ENCODE measurements around the gene GLYR1.

The GLYR1 gene

GRCh38 chr16:4847774-4848587 is 893 bp upstream of the GLYR1 start:
- Histone ChIP-seq H3K36me3 (ENCODE audit: insufficient read depth, low read length) (peaks cover 14% of the 10 kb centered on the region), H3K4me3 (ENCODE audit: low read depth, low read length) (peak overlapping the region; percentile 88), H3K4me1 (ENCODE audit: control insufficient read depth, insufficient read depth, low read length, unreplicated experiment) (peaks cover 37% of the 10 kb centered on the region), H2AFZ (ENCODE audit: low read length, unreplicated experiment) (peak overlapping the region; percentile 75), H3K27ac (ENCODE audit: low read depth, low read length) (peak overlapping the region; percentile 88), H3K27me3 (ENCODE audit: insufficient read depth, low read length) (no peaks in the 10 kb centered on the region), H3K79me2 (ENCODE audit: control insufficient read depth, insufficient read depth, low read length, unreplicated experiment) (peaks cover 81% of the 10 kb centered on the region)

GRCh38 chr16:4846503-4846900 is 586 bp downstream of the GLYR1 start:
- peaks cover 23% of the 10 kb centered on the region for H3K4me1 ChIP-seq (ENCODE audit: control insufficient read depth, insufficient read depth, low read length, unreplicated experiment)
- H3K4me3 ChIP-seq (ENCODE audit: low read depth, low read length) = peak overlapping the region; percentile 88
- H2AFZ ChIP-seq (ENCODE audit: low read length, unreplicated experiment) = peak overlapping the region; percentile 75
- H3K36me3 ChIP-seq (ENCODE audit: insufficient read depth, low read length) = peaks cover 15% of the 10 kb centered on the region; the same call in 1 of the 2 replicates
- peaks cover 68% of the 10 kb centered on the region for H3K79me2 ChIP-seq (ENCODE audit: control insufficient read depth, insufficient read depth, low read length, unreplicated experiment)
- peak overlapping the region; percentile 88 for H3K27ac ChIP-seq (ENCODE audit: low read depth, low read length)
- no peaks in the 10 kb centered on the region for H3K27me3 ChIP-seq (ENCODE audit: insufficient read depth, low read length)

- Histone ChIP-seq H3K4me1 (ENCODE audit: control insufficient read depth, insufficient read depth, low read length, unreplicated experiment) (peaks cover 8% of the 10 kb centered on the region), H3K79me2 (ENCODE audit: control insufficient read depth, insufficient read depth, low read length, unreplicated experiment) (peaks cover 26% of the 10 kb centered on the region), H2AFZ (ENCODE audit: low read length, unreplicated experiment) (no peak overlapping the region), H3K27ac (ENCODE audit: low read depth, low read length) (no peak overlapping the region), H3K27me3 (ENCODE audit: insufficient read depth, low read length) (no peaks in the 10 kb centered on the region), H3K4me3 (ENCODE audit: low read depth, low read length) (no peak overlapping the region), H3K36me3 (ENCODE audit: insufficient read depth, low read length) (peaks cover 35% of the 10 kb centered on the region)
These were observed 6.1 kb downstream of the GLYR1 start for GRCh38 chr16:4840984-4841383.

GRCh38 chr16:4839942-4840341 is 7.1 kb downstream of the GLYR1 start:
- Histone ChIP-seq H3K27ac (ENCODE audit: low read depth, low read length) (no peak overlapping the region), H3K4me1 (ENCODE audit: control insufficient read depth, insufficient read depth, low read length, unreplicated experiment) (no peaks in the 10 kb centered on the region), H3K79me2 (ENCODE audit: control insufficient read depth, insufficient read depth, low read length, unreplicated experiment) (peaks cover 15% of the 10 kb centered on the region), H2AFZ (ENCODE audit: low read length, unreplicated experiment) (no peak overlapping the region), H3K36me3 (ENCODE audit: insufficient read depth, low read length) (peaks cover 39% of the 10 kb centered on the region), H3K27me3 (ENCODE audit: insufficient read depth, low read length) (no peaks in the 10 kb centered on the region), H3K4me3 (ENCODE audit: low read depth, low read length) (no peak overlapping the region)

- no peaks in the 10 kb centered on the region for H3K27me3 ChIP-seq (ENCODE audit: insufficient read depth, low read length)
- no peaks in the 10 kb centered on the region for H3K4me1 ChIP-seq (ENCODE audit: control insufficient read depth, insufficient read depth, low read length, unreplicated experiment)
- no peak overlapping the region for H3K4me3 ChIP-seq (ENCODE audit: low read depth, low read length)
- peaks cover 34% of the 10 kb centered on the region; the same call in 1 of the 2 replicates for H3K36me3 ChIP-seq (ENCODE audit: insufficient read depth, low read length)
- H2AFZ ChIP-seq (ENCODE audit: low read length, unreplicated experiment) = no peak overlapping the region
- no peak overlapping the region for H3K27ac ChIP-seq (ENCODE audit: low read depth, low read length)
- peaks cover 12% of the 10 kb centered on the region for H3K79me2 ChIP-seq (ENCODE audit: control insufficient read depth, insufficient read depth, low read length, unreplicated experiment)
These were observed 9.2 kb downstream of the GLYR1 start for GRCh38 chr16:4837733-4838501.

GRCh38 chr16:4836727-4837126 is 10.4 kb downstream of the GLYR1 start:
- Histone ChIP-seq H3K79me2 (ENCODE audit: control insufficient read depth, insufficient read depth, low read length, unreplicated experiment) (peaks cover 12% of the 10 kb centered on the region), H3K36me3 (ENCODE audit: insufficient read depth, low read length) (peaks cover 44% of the 10 kb centered on the region), H3K27me3 (ENCODE audit: insufficient read depth, low read length) (no peaks in the 10 kb centered on the region), H3K27ac (ENCODE audit: low read depth, low read length) (no peak overlapping the region), H3K4me1 (ENCODE audit: control insufficient read depth, insufficient read depth, low read length, unreplicated experiment) (no peaks in the 10 kb centered on the region), H2AFZ (ENCODE audit: low read length, unreplicated experiment) (no peak overlapping the region), H3K4me3 (ENCODE audit: low read depth, low read length) (no peak overlapping the region)

- Histone ChIP-seq H2AFZ (ENCODE audit: low read length, unreplicated experiment) (no peak overlapping the region), H3K4me3 (ENCODE audit: low read depth, low read length) (no peak overlapping the region), H3K36me3 (ENCODE audit: insufficient read depth, low read length) (peaks cover 44% of the 10 kb centered on the region), H3K27me3 (ENCODE audit: insufficient read depth, low read length) (no peaks in the 10 kb centered on the region), H3K79me2 (ENCODE audit: control insufficient read depth, insufficient read depth, low read length, unreplicated experiment) (peaks cover 12% of the 10 kb centered on the region), H3K27ac (ENCODE audit: low read depth, low read length) (no peak overlapping the region), H3K4me1 (ENCODE audit: control insufficient read depth, insufficient read depth, low read length, unreplicated experiment) (no peaks in the 10 kb centered on the region)
These were observed 13.5 kb downstream of the GLYR1 start for GRCh38 chr16:4833584-4833983.

- Histone ChIP-seq H3K4me1 (ENCODE audit: control insufficient read depth, insufficient read depth, low read length, unreplicated experiment) (no peaks in the 10 kb centered on the region), H3K79me2 (ENCODE audit: control insufficient read depth, insufficient read depth, low read length, unreplicated experiment) (peaks cover 9% of the 10 kb centered on the region), H3K27me3 (ENCODE audit: insufficient read depth, low read length) (no peaks in the 10 kb centered on the region), H3K4me3 (ENCODE audit: low read depth, low read length) (no peak overlapping the region), H3K36me3 (ENCODE audit: insufficient read depth, low read length) (peaks cover 42% of the 10 kb centered on the region), H2AFZ (ENCODE audit: low read length, unreplicated experiment) (no peak overlapping the region), H3K27ac (ENCODE audit: low read depth, low read length) (no peak overlapping the region)
These were observed 14.3 kb downstream of the GLYR1 start for GRCh38 chr16:4832698-4833343.

- H3K4me1 ChIP-seq (ENCODE audit: control insufficient read depth, insufficient read depth, low read length, unreplicated experiment) = no peaks in the 10 kb centered on the region
- H3K4me3 ChIP-seq (ENCODE audit: low read depth, low read length) = no peak overlapping the region
- no peaks in the 10 kb centered on the region for H3K27me3 ChIP-seq (ENCODE audit: insufficient read depth, low read length)
- peaks cover 46% of the 10 kb centered on the region for H3K36me3 ChIP-seq (ENCODE audit: insufficient read depth, low read length)
- peaks cover 9% of the 10 kb centered on the region for H3K79me2 ChIP-seq (ENCODE audit: control insufficient read depth, insufficient read depth, low read length, unreplicated experiment)
- H2AFZ ChIP-seq (ENCODE audit: low read length, unreplicated experiment) = no peak overlapping the region
- no peak overlapping the region for H3K27ac ChIP-seq (ENCODE audit: low read depth, low read length)
These were observed 15.5 kb downstream of the GLYR1 start for GRCh38 chr16:4831616-4832015.

- H3K79me2 ChIP-seq (ENCODE audit: control insufficient read depth, insufficient read depth, low read length, unreplicated experiment) = peaks cover 3% of the 10 kb centered on the region
- H3K4me3 ChIP-seq (ENCODE audit: low read depth, low read length) = no peak overlapping the region
- H3K27me3 ChIP-seq (ENCODE audit: insufficient read depth, low read length) = no peaks in the 10 kb centered on the region
- H2AFZ ChIP-seq (ENCODE audit: low read length, unreplicated experiment) = no peak overlapping the region
- peaks cover 45% of the 10 kb centered on the region for H3K36me3 ChIP-seq (ENCODE audit: insufficient read depth, low read length)
- no peaks in the 10 kb centered on the region for H3K4me1 ChIP-seq (ENCODE audit: control insufficient read depth, insufficient read depth, low read length, unreplicated experiment)
- no peak overlapping the region for H3K27ac ChIP-seq (ENCODE audit: low read depth, low read length)
These were observed 16.7 kb downstream of the GLYR1 start for GRCh38 chr16:4830408-4830807.
